Measurements from ENCODE around the gene BRWD1.

The BRWD1 gene

DNA sequence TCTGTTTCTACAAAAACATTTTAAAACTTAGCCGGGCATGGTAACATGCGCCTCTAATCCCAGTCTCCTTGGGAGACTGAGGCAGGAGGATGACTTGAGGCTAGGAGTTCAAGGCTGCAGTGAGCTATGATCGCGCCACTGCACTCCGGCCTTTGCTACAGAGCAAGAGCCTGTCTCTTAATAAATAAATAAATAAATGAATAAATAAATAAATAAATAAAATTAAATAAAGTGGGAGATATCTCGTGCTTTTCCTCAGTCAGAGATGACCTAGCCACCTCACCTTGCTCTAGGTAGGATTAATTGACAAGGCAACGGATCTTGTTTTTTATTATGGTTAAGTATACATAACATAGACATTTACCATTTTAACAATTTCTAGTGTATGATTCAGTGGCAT, 14.3 kb upstream of the BRWD1 start:
- DNase-seq (ENCODE audit: low spot score), result no peak

DNA sequence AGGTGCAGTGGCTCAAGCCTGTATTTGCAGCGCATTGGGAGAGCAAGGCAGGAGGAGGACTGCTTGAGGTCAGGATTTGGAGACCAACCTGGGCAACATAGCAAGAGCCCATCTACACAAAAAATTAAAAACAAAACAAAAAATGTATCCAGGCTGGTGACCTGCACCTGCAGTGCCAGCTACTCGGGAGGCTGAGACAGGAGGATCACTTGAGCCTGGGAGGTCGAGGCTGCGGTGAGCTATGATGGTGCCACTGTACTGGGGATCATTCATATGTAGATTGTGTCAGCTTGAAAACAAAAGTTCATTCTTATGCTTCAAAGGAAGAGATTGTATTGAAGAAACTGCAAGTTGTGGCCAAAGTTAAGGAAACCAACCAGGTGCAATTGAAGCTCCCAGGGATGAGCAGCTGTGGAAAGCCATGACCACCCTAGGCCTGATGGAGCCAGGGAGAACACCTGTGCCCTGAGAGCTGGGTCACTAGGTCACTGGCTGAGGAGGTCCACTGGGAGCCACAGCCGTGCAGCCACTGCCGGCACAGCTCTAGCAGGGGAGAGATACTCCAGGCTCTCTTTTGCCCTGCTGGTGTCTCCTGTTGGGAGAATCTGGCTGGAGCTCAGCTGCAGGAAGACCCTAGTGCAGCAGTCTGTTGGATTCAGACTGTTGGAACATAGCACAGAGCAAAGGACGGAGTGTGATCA, 13.3 kb upstream of the BRWD1 start:
- no peak for DNase-seq (ENCODE audit: low spot score)

- no peak for DNase-seq (ENCODE audit: low spot score)
These were observed 12.0 kb upstream of the BRWD1 start for GRCh38 chr21:39325458-39325857.

- peak; percentile 42 for DNase-seq (ENCODE audit: low spot score)
These were observed 8.0 kb upstream of the BRWD1 start for GRCh38 chr21:39321424-39321823.

DNA sequence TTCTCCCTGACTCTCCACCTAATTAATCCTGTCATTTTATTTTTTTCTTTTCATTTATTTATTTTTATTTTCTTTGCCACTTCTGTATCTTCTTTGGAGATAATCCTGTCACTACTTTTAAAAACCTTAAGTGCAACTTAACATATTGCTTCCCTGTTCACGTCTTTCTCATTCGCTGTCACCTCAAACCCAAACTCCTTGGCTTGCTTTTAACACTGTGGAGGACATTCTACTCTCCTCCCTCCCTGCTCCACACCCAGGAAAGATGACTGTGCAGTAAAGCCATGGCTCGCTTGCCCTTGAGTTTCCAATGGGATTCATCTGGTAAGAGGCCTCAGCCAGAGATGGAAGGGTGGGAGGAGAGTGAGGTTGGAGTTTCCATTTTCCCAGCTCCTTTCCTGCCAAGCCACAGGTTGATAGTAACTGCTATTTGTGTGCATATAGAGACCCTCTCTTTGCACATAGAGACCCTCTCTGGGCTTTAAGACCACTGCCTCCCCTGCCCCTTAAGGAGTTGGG, 6.4 kb upstream of the BRWD1 start:
- no peak for DNase-seq (ENCODE audit: low spot score)

DNA sequence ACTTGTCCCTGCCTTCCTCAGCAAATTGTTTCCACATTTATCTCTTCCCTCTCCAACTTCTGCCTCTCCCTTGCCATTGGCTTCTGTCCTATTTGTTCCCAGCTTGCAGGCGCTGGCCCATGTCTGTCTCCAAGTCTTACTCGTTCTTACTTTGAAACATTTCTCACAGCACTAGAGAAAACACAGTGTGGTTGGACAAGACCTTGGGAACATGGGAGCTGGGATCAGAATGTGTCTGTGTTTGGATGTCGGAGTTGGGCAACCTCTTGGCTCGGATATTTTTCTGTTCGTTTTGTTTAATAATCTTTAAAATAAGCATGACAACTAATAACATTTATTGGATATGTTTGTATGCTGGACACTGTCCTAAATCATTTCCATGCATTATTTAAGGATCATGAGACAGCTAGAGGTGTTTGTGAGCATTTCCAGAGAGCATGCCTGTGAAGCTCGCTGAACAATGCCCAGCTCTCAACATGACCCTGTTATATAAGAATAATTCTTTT, 5.9 kb upstream of the BRWD1 start:
- DNase-seq (ENCODE audit: low spot score), result no peak

GRCh38 chr21:39318091-39318959, 4.9 kb upstream of the BRWD1 start:
- DNase-seq (ENCODE audit: low spot score), result no peak

DNA sequence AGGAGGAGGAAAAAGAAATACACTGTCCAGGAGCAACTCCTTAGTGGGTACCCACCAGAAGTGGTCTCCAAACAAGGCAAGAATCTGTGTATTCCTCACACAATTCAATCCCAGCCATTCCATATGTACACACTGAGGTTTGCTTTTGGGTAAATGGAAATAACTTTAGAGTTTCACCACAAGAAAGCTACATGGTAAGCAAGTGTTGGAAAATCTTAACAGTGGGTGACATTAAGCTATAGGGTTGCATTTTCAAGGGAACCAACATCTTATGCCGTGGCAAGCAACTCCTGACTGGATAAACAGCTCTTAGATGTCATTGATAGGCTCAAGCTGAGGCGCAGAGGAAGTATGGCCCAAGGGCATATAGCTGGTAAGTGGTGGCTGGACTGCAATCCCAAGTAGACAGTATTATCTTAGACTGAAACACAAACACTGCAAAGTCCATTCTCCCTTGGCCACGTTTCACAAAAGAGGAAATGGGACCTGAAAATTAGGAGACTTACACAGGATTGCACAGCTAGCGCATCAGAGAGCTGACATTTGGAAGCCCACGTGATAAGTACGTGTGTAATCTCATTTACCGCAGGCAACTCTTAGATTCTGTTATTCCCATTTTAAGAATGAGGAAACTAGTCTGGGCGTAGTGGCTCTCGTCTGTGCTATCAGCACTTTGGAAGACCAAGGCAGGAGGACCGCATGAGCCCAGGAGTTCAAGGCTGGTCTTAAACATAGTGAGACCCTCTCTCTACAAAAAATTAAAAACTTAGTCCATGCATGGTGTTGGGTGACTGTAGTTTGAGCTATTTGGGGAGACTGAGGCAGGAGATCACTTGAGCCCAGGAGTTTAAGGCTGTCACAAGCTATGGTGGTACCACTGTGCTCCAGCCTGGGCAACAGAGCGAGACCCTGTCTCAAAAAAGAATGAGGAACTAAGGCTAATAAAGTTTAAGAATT, 4.0 kb upstream of the BRWD1 start:
- no peak for DNase-seq (ENCODE audit: low spot score)

GRCh38 chr21:39316729-39317128, 3.3 kb upstream of the BRWD1 start:
- no peak for DNase-seq (ENCODE audit: low spot score)

DNA sequence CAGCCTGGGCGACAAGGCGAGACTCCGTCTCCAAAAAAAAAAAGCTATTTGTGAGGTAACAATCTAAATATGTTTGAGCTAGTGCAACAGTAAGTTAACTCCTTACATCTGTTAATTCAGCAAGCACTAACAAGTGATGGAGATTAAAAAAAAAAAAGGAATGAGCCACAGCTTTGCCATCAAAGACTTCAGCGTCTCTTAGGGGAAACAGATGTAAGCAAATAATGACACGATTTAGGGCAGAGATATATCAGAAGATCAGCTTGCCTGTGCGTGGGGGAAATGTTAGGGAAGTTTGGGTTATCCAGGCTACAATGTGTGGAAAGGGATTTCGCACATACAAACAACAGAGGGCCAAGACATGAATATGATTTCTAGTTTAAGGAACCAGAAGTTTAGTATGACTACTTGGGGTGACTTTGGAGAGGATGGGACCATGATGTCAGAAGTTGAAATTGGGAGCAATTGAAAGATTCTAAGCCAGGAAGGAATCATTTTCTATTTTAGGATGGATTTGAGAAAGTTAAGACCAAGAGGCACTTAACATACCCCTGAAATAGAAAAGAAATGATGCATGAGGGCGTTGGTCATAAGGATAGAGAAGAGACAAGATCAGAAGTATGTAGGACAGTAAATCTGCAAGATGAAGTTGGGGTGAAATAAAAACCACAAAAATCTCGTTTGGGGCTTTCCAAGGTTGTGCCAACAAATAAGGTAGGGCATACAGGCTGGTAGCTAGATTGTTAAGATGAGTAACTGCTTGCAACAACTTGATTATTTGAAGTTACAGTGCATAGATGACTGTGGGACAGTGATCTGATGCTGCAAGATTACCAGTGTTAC, 2.4 kb upstream of the BRWD1 start:
- peak; percentile 11 for DNase-seq (ENCODE audit: low spot score)

DNA sequence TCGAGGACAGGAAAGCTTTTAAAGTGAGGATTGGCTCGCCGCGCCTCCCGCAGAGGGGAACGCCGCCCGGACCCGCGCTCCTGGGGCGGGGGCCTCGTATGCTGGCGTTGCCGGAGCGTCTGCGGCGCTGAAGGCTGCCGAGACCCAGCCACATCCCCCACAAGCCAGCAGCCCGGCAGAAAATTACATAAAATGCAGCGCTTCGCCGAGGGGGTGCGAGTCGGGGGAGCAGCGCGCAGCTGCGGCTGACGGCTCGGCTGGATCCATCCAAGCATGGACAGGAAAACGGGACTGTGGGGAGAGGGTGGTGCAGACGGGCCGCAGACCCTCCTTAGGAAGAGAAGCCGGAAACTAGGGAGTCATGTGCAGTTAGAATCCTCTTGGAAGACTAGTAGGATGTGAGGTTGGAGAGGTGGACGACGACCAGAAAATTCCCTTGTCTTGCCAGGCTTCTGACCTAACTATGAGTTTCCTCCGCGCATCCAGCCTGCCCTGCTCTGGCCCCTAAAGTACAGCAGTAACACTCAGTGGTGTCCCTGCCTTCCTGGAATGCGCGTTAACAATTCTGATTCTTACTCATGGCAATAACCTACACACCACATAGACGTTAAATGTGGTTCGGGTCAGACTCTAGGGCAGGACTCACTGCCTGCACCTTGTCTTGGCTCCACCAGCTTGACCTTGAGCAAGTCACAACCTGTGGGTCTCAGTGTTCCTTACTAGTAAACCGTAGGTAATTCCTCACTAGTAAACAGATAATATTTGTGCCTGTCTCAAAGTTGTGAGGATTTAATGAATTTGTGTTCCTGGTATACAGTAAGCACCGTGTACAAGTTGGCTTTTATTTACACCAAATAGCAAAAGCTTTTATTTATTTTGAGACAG, 953 bp upstream of the BRWD1 start:
- peak; percentile 78 for DNase-seq (ENCODE audit: low spot score)

- peak; percentile 17 for DNase-seq (ENCODE audit: low spot score)
These were observed 326 bp downstream of the BRWD1 start for GRCh38 chr21:39313042-39313570.

DNA sequence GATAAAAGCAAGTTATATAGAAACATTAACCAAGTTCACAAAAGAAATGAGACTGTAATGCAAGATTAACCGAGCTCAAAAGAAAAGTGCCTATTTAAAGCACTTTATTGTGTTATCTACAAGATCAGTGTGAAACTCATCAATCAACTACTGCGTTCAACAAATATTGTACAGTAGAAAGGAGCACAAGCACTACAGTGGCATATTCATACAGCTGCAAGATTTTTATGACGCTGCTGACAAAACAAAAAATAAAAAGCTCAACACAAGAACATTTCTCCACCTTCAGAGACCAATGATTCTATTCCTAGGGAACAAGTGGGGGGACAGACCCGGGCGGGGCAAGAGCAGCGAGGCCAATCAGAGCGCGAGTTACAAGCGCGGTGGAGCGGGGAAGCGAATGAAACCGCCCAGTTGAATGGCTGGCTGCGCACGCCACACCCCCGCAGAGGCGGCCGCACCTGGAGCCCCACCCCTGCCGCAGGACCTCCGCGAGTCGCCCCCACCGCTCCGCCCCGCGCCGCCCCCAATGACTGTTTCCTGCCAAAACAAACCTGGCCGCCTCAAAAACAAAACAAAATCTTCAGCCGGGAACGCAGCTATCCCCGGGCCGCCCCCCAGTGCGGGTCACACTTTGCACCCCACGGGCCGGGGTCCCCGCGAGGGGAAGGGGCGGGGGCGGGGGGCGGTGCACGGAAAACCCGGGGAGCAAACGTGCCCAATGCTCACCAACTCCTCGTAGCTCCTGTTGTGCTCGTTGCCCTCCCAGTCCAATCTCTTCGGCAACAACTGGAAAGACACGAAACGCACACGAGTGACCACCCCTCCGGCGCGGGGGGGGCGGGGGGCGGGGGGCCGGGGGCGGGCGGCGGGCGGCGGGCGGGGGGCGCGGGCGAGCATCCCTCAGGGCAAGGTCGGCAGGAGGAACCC, 1.1 kb downstream of the BRWD1 start:
- DNase-seq (ENCODE audit: low spot score), result peak; percentile 91

GRCh38 chr21:39311164-39311563, 2.3 kb downstream of the BRWD1 start:
- no peak for DNase-seq (ENCODE audit: low spot score)

- DNase-seq (ENCODE audit: low spot score), result no peak
These were observed 6.0 kb downstream of the BRWD1 start for GRCh38 chr21:39307466-39307865.

- no peak for DNase-seq (ENCODE audit: low spot score)
These were observed 12.8 kb downstream of the BRWD1 start for GRCh38 chr21:39300587-39300986.

- DNase-seq (ENCODE audit: low spot score), result no peak
These were observed 16.5 kb downstream of the BRWD1 start for GRCh38 chr21:39296891-39297290.

DNA sequence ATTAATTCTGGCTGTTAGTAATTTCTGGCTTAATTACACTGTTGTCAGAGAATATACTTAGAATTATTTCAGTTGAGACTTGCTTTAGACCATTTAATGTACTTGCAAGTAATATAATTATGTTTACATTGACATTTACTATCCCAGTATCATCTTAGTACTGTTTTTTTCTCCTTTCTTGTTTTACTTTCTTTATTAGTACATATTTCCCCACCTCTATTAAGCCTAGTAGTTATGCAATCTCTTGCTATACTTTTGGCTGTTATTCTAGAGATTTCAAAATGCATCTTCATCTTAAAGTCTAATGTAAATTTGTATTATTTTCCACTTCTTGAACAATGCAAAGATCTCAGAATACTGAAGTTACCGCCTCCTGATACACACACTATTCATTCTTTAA, 24.4 kb downstream of the BRWD1 start:
- DNase-seq (ENCODE audit: low spot score), result no peak

- DNase-seq (ENCODE audit: low spot score), result no peak
These were observed 30.5 kb downstream of the BRWD1 start for GRCh38 chr21:39282911-39283310.
